ENCODE measurements around the gene IL2. TPM values are rescaled to one million over a fixed set of nuclear protein-coding genes. Genes with fewer than 3 reads are reported as not detected.

The IL2 gene
- total RNA-seq, 3 donors from 2014 or later (not counting 1 experiment from before 2014, with no cell fraction given): 0.45 TPM; not detected in 2

DNA sequence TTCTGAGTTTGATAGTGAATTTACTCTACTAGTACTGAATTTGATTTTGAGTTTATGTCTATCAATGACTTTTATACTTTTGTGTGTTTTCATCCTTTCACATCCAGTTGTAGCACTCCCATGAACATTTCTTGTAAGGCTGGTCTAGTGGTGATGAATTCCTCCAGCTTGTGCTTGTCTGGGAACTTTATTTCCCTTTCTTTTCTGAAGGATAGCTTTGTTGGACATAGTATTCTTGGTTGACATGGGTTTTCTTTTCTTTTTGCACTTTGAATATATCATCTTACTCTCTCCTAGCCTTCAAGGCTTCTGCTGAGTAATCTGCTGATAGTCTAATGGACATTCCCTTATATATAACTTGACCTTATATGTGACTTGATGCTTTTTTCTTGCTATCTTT is 32.5 kb upstream of the IL2 start:
- Histone ChIP-seq H3K27me3 (ENCODE audit: control insufficient read depth, insufficient read depth, low read length) (peaks cover 2% of the 10 kb centered on the region), H3K36me3 (ENCODE audit: control insufficient read depth, insufficient read depth, low read length) (no peaks in the 10 kb centered on the region), H3K9me3 (ENCODE audit: control insufficient read depth, insufficient read depth, low read length) (peaks cover 10% of the 10 kb centered on the region), H3K4me1 (ENCODE audit: control insufficient read depth, insufficient read depth, low read length) (no peaks in the 10 kb centered on the region), H3K27ac (ENCODE audit: low read length) (no peak overlapping the region), H3K4me3 (ENCODE audit: low read length) (no peak overlapping the region)
- no peak overlapping the region for H3K27ac Mint-ChIP-seq
- TF ChIP-seq, protein P1, sequence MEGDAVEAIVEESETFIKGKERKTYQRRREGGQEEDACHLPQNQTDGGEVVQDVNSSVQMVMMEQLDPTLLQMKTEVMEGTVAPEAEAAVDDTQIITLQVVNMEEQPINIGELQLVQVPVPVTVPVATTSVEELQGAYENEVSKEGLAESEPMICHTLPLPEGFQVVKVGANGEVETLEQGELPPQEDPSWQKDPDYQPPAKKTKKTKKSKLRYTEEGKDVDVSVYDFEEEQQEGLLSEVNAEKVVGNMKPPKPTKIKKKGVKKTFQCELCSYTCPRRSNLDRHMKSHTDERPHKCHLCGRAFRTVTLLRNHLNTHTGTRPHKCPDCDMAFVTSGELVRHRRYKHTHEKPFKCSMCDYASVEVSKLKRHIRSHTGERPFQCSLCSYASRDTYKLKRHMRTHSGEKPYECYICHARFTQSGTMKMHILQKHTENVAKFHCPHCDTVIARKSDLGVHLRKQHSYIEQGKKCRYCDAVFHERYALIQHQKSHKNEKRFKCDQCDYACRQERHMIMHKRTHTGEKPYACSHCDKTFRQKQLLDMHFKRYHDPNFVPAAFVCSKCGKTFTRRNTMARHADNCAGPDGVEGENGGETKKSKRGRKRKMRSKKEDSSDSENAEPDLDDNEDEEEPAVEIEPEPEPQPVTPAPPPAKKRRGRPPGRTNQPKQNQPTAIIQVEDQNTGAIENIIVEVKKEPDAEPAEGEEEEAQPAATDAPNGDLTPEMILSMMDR (IDR thresholded peaks at IDR 0.05): no peak
- ATAC-seq: no peak
- DNase-seq: no peak
- no peaks in the 10 kb centered on the region for H3K4me1 Mint-ChIP-seq
- no peak overlapping the region for H3K4me3 Mint-ChIP-seq
- peaks cover 6% of the 10 kb centered on the region for H3K36me3 Mint-ChIP-seq
- no peaks in the 10 kb centered on the region for H3K27me3 Mint-ChIP-seq (ENCODE audit: low read depth in 2 of 2)
- H3K9me3 Mint-ChIP-seq: peaks cover 9 to 15% of the 10 kb centered on the region in 2 donors
- intact Hi-C loops (cut with micrococcal nuclease): no loop called here

DNA sequence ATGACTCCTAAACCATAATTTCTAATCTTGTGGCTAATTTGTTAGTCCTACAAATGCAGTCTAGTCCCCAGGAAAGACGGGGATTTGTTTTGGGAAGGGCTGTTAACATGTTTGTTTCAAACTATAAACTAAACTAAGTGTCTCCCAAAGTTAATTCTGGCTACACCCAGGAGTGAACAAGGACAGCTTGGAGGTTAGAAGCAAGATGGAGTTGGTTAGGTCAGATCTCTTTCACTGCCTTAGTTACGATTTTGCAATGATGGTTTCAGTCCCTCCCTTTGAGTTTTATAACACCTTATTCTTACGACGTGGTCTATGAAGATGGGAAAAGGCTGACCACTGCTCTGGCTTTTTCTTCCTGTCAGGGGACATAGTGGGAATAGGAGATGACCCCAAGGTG is 27.0 kb upstream of the IL2 start:
- Mint-ChIP-seq H3K9me3 (peaks cover 5 to 11% of the 10 kb centered on the region in 2 donors), H3K27ac (no peak overlapping the region), H3K27me3 (ENCODE audit: low read depth in 2 of 2) (no peaks in the 10 kb centered on the region), H3K4me3 (no peak overlapping the region), H3K36me3 (no peaks in the 10 kb centered on the region), H3K4me1 (no peaks in the 10 kb centered on the region)
- Histone ChIP-seq H3K36me3 (ENCODE audit: control insufficient read depth, insufficient read depth, low read length) (no peaks in the 10 kb centered on the region), H3K9me3 (ENCODE audit: control insufficient read depth, insufficient read depth, low read length) (peaks cover 2% of the 10 kb centered on the region), H3K27me3 (ENCODE audit: control insufficient read depth, insufficient read depth, low read length) (peaks cover 3% of the 10 kb centered on the region), H3K27ac (ENCODE audit: low read length) (no peak overlapping the region), H3K4me1 (ENCODE audit: control insufficient read depth, insufficient read depth, low read length) (no peaks in the 10 kb centered on the region), H3K4me3 (ENCODE audit: low read length) (no peak overlapping the region)
- WGBS (ENCODE audit: insufficient coverage): 69% methylated on average over 4 of the region's 4 CpGs
- no peak for ATAC-seq
- TF ChIP-seq, protein P1 (IDR thresholded peaks at IDR 0.05): no peak
- no peak for DNase-seq
- intact Hi-C loops (cut with micrococcal nuclease): no loop called here

- Mint-ChIP-seq H3K4me3 (no peak overlapping the region), H3K27ac (no peak overlapping the region), H3K9me3 (peaks cover 2 to 13% of the 10 kb centered on the region in 2 donors), H3K36me3 (no peaks in the 10 kb centered on the region), H3K27me3 (ENCODE audit: low read depth in 2 of 2) (no peaks in the 10 kb centered on the region), H3K4me1 (no peaks in the 10 kb centered on the region)
- TF ChIP-seq, protein P1 (IDR thresholded peaks at IDR 0.05): no peak
- H3K9me3 ChIP-seq (ENCODE audit: control insufficient read depth, insufficient read depth, low read length): no peaks in the 10 kb centered on the region
- H3K4me3 ChIP-seq (ENCODE audit: low read length): no peak overlapping the region
- intact Hi-C loops (cut with micrococcal nuclease): no loop called here
- no peaks in the 10 kb centered on the region for H3K4me1 ChIP-seq (ENCODE audit: control insufficient read depth, insufficient read depth, low read length)
- H3K27ac ChIP-seq (ENCODE audit: low read length): no peak overlapping the region
- ATAC-seq (no peak), DNase-seq (no peak)
- WGBS (ENCODE audit: insufficient coverage): 93% methylated on average over 4 of the region's 4 CpGs
- peaks cover 3% of the 10 kb centered on the region for H3K27me3 ChIP-seq (ENCODE audit: control insufficient read depth, insufficient read depth, low read length)
- no peaks in the 10 kb centered on the region for H3K36me3 ChIP-seq (ENCODE audit: control insufficient read depth, insufficient read depth, low read length)
Measured at GRCh38 chr4:122481766-122482405, 25.4 kb upstream of the IL2 start.

All from natural killer cell (primary cell).